Inflammatory macrophage (primary cell): ENCODE results near the gene PRXL2A.
A peak's percentile ranks its signal among the peaks of the same experiment; 100 is the strongest.

Source experiments
- DNase-seq, 2 donors: peaks; one replicate each; pipeline ENCODE4 v3.0.0-alpha.2; 2020 to 2022

PRXL2A gene

DNA sequence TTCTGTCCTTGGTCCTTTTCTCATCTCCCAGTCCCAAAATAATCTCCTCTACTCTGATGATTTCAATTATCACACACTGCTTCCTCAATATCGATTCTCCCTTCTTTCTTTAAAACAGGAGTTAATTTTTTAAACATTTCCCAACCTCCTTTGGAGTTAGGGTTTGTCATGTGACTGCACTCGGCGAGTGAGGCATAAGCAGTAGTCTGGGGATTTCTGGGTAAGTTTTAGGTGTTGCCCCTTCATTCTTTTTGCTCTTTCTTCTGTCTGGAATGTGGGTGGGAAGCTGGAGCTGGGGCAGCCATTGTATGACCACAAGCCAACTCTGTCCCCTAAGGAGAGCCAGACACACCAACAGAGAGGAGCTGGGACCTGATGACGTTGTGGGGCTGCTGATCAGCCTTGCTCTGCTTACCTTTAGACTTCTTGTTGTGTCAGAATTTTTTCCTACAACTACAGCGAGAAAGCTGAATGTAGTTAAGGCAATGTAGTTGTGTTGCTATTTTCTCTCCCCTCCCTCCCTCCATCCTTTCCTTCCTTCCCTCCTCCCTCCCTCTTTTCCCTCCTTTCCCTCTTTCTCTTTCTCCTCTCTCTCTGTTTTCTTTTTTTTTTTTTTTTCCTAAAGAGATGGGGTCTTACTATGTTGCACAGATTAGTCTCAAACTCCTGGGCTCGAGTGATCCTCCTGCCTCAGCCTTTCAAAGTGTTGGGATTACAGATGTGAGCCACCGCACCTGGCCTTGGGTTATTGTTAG is 39.3 kb downstream of the PRXL2A start:
- DNase-seq, result no peak

- peak; percentile 33 to 83 for DNase-seq
These were observed 40.0 kb downstream of the PRXL2A start for GRCh38 chr10:80448209-80448942.

- DNase-seq, result no peak
These were observed 41.2 kb downstream of the PRXL2A start for GRCh38 chr10:80449520-80449919.

DNA sequence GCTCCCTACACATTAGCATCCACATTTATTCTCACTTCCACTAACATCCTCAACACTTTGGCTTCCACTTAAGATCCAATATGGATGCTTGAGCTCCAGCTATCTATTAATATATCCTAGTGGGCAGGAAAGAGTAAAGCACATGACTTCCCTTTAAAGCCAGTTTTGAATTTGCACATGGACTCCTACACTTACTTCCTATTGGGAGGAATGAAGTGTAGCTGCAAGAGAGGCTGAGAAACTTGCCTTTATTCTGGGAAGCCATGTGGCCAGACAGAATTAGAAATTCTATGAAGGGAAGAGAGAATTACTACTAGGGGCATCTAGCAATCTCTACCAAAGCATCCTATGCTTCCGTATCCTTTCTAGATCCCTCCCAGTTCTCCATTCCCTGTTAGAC is 42.8 kb downstream of the PRXL2A start:
- DNase-seq, result peak; percentile 76 to 79

DNA sequence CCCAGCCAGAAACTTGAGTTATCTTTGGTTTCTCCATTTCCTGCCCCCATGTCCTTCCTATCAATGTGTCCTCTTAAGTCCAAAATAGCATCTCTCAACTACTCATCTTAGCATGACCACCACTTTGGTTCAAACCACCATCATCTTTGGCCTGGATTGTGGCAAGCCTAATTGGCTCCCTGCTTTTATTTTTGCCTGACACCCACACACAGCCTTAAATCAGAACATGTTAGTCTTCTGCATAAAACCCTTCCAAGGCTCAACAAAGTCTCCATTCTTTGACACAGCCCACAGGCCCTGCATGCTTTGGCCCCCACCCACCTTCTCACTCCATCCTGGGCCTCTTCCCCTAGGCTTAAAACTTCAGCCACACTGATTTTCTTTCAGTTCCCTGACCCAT is 43.7 kb downstream of the PRXL2A start:
- peak; percentile 18 to 45 for DNase-seq

GRCh38 chr10:80452640-80453039 is 44.3 kb downstream of the PRXL2A start:
- DNase-seq, result no peak

- DNase-seq, result no peak
These were observed 44.9 kb downstream of the PRXL2A start for GRCh38 chr10:80453056-80453841.

DNA sequence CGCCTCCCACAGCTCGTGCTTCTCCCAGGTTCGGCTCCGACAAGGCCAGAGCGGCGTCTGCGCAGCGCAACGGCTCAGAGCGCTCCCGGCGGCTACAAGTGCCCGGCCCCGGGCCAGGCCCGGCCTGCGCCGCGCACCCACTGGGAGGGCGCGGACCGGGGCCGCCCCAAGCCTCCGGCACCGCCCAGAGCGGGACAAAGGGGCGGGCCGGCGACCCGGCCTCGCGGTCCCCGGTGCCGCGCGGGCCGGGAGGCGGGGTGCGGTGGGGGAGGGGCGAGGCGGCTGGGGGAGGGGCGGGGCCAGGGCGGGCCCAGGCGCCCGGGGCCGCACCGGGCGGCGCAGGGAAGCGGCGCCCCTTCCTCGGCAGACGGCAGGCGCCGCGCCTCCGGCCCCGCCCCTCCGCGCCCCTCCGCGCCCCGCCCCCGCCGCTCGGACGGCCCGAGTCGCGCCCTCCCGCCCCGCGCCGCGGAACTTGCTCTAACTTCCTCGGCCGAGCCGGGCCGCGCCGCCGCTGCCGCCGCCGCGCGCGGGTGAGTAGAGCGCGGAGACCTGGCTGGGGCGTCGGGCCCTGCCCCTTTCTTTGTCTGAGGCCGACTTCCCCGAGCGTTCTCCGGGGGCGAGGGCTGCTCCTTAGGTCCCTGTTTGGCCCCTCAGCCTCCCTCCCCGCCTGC is 45.6 kb downstream of the PRXL2A start, which contains the start of gene TSPAN14:
Gene TSPAN14 (plus strand): TSS at position 469 of the 671 bp plus-strand sequence. CDS start 34,924 bp downstream, outside the sequence.
- DNase-seq, result peak; percentile 74 to 89

GRCh38 chr10:80454513-80455460 is 46.4 kb downstream of the PRXL2A start:
- peak; percentile 45 to 76 for DNase-seq

DNA sequence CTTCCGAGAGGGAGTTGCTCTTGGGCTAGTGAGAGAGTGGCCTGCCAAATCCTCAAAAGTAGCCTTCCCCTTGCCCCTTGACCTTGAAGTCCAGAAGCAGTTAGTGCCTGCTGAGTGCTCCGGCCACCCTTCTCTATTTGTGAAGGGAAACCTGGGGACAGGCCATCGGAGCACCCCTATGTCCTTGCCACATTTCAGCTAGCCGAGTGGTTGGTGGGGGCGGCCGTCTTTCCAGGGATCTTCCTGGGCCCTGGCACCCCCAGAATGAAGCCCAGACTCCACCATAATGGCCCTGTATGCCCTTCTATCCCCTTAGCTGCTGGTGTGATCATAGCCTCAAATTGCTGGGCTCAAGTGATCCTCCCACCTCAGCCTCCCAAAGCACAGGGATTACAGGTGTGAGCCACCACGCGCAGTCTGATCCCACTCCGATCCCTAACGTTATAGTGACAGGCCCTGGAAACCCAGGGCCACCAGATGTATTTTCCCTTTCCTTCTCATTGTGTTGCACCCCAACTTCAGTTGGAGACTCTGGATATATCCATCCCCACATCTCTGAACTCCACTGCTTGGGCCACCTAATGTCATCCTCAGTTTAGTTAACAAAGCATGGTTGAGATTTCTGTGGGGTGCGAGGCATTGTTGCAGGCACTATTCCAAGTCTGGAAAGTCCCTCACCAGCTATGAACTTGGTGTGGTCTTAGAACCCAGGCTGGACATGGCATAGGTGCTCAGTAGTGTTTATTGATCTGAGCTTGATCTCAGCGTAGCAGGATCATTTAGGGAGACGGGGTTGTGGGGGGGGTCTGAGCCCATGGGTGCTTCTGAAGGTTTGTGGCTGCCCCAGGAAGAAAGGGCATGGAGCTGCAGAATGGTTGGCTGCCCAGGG is 47.4 kb downstream of the PRXL2A start:
- no peak for DNase-seq

DNA sequence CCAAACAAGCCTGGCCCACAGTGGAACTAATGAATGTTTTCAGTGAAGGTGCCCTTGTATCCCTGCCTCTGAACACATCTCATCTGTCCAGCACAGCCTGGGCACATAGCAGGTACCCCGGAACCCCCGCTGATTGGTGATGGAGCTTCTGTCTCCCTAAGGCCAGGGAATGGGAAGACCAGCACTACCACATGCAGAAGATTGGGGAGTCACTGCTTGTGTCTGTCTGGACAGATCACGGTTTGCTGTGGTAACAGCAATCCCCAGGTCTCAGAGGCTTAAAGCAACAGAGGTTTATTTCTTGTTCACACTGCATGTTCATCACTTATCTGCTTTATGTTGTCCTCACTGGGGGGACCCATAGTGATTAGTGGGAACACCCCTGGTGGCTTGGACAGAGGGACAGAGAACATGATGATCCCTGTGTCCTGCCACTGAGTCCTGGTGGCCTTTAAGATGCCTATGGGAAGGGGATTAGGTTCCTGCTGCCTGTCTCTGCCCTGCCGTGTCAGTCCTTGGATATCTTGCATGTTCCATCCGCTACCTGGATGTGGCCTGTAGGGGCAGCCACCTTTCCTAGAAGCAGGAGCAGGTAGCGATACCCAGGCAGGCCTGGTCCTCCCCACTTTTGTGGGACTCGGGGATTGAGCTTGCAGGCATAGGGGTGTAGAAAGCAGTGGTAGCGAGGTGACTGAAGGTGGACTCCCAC is 49.4 kb downstream of the PRXL2A start:
- no peak for DNase-seq

GRCh38 chr10:80458263-80458625 is 49.9 kb downstream of the PRXL2A start:
- no peak for DNase-seq

DNA sequence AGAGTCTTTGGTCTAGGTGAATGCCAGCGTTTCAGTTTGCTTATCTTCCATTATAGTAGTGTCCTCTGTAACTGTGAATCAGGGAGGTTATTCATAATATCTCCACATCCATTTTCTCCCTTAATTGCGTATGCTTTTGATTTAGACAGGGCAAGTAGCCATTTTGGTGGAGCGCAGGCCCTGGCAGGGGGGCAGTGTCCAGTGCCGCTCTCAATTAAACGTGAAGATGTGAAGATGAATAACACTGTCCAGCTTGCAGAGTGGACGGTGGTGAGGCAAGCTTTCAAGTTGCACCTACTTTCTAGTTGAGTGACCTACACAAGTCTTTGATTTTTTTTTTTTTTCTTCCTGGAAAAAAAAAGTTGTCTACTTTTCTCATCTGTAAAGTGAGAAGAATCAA is 50.3 kb downstream of the PRXL2A start:
- DNase-seq, result no peak

- DNase-seq, result peak; percentile 80 to 86
These were observed 50.9 kb downstream of the PRXL2A start for GRCh38 chr10:80459047-80459865.

DNA sequence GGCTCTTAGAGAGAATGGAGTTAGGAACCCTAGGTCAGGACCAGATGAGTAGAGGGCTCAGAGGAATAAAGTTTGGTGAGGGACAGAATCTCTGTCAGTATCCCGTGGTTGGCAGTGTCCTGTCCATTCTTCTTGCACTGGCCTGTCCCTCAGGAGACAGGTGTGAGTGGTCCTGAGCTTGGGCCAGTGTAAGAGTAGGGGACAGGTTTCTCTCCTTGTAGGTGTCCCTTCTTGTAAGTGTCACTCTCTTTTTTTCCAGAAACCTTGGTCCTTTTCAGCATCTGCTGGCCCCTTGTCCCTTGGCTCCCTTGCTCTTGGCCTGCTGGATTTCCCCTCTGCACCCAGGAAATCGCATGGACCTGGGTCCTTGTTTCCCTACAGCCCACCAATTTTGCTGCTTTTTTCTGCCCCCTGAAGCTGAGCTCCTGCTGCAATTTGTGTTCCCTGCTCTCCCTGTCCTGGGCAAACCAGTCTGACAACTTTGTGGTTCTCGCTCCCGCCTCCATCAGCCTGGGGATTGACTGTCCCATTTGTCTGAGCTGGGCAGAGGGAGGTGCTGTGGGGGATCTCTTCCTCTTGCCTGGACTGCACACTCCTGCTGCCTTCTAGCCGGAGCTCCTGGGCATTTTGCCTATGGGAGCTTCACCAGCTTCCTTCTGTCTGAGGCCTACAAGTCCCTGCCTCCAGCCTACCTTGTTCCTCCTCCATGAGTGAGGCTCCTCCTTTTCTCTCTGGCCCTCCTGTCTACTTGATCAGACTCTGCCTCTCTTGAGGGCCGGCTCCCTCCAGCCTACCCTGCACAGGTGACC is 52.3 kb downstream of the PRXL2A start:
- DNase-seq, result peak; percentile 32 to 41

DNA sequence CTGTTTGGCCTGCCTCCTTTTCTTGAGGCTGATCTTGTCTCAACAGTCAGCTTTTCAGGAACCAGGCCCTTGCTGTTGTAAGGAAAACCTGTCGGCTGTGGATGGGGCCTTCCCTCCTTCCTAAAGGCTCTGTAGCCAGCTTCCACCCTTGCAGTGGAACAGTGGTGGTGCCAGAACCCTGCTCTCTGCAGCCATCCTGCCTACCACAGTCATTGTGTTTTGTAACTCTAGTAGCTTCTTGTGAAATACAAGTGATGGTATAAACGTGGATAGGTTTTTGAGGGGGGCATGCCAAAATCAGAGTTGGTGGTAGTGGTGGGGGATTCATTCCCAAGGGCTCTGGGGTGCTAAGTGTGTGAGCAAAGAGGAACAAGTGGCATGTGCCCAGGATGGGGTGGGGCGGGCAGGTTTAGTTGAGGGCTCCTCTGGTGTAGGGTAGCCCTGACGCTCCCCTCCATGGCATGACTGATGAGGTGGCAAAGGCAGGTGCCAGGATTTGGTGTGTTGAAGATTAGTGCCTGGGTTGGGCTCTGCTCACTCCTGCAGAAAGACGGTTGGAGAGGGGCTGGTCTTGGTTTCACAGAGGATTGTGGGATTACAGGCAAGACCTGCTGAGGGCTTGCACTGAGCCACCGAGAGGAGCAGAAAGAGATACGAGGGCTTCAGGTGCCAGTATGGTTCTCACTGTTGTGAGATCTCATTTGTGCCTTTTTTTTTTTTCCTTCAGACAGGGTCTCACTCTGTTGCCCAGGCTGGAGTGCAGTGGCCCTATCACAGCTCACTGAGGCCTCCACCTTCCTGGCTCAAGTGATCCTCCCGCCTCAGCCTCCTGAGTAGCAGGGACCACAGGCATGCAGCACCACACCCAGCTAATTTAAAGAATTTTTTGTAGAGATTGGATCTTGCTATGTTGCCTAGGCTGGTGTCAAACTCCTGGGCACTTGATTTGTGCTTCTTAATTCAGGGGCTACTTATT is 53.1 kb downstream of the PRXL2A start:
- DNase-seq, result no peak
